22Rv1 (cell line): ENCODE measurements around the gene NPL.

Experiments
- ZFX ChIP-seq: fragments of 450-650 bp; IDR thresholded peaks from 2 replicates; pipeline ENCODE4 v1.6.1; 2017; ENCODE audit warnings: antibody characterized with exemption, borderline replicate concordance
- TF ChIP-seq, protein P1 (sequence below): fragments of 450-650 bp; IDR thresholded peaks from 2 replicates; pipeline ENCODE4 v1.5.1; 2017; ENCODE audit warnings: mild to moderate bottlenecking

GRCh38 chr1:182872881-182873280, 83.3 kb downstream of the NPL start:
- TF ChIP-seq, protein P1, sequence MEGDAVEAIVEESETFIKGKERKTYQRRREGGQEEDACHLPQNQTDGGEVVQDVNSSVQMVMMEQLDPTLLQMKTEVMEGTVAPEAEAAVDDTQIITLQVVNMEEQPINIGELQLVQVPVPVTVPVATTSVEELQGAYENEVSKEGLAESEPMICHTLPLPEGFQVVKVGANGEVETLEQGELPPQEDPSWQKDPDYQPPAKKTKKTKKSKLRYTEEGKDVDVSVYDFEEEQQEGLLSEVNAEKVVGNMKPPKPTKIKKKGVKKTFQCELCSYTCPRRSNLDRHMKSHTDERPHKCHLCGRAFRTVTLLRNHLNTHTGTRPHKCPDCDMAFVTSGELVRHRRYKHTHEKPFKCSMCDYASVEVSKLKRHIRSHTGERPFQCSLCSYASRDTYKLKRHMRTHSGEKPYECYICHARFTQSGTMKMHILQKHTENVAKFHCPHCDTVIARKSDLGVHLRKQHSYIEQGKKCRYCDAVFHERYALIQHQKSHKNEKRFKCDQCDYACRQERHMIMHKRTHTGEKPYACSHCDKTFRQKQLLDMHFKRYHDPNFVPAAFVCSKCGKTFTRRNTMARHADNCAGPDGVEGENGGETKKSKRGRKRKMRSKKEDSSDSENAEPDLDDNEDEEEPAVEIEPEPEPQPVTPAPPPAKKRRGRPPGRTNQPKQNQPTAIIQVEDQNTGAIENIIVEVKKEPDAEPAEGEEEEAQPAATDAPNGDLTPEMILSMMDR: no peak
- TF ChIP-seq ZFX: no peak
